NCI-H510A treated with DMSO at 0.1 percent for 48 hours (cell line): Measurements from ENCODE around the gene ADIPOR2.

Source experiments
- DNase-seq: peaks from one replicate; lab custom pipeline; 2025; lab: John Stamatoyannopoulos, UW

The ADIPOR2 gene

DNA sequence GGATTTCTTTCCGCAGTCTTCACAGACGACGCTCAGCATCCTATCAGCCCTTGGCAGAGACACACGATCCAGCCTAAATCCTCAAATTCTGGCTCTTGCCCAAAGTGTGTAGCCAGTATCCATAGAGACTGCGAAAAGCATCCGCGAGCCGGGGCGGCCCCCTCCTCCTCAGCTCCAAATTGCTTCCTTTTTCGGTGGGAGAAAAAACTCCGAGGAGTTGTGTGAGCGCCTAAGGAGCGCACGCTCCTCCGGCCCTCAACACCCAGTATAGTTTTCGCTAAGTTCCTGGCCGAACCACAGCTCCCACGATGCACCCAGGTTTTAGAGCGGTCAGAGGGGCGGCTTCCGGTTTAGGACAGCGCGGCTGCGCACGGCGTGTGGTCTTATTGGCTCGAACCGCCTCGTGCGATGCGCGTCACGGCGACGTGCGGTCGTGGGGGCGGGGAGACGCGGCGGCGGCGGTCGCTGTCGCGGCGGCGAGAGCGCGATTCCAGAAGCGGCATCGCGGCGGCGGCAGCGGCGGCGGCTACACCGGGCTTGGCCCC lies at the start of gene ADIPOR2:
Gene ADIPOR2 (plus strand): TSS at position 493 of the 545 bp plus-strand sequence. CDS start 63,274 bp downstream, outside the sequence.
- peak; percentile 93 for DNase-seq

- no peak for DNase-seq
These were observed 48.4 kb upstream of the ADIPOR2 start for GRCh38 chr12:1642513-1642912.

GRCh38 chr12:1643043-1643442 lies 47.8 kb upstream of the ADIPOR2 start:
- no peak for DNase-seq

GRCh38 chr12:1643905-1644533 lies 46.9 kb upstream of the ADIPOR2 start:
- DNase-seq = no peak

- DNase-seq = peak; percentile 70
These were observed 46.1 kb upstream of the ADIPOR2 start for GRCh38 chr12:1644534-1645438.

DNA sequence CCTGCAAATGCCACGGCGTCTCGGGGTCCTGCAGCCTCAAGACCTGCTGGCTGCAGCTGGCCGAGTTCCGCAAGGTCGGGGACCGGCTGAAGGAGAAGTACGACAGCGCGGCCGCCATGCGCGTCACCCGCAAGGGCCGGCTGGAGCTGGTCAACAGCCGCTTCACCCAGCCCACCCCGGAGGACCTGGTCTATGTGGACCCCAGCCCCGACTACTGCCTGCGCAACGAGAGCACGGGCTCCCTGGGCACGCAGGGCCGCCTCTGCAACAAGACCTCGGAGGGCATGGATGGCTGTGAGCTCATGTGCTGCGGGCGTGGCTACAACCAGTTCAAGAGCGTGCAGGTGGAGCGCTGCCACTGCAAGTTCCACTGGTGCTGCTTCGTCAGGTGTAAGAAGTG lies 45.1 kb upstream of the ADIPOR2 start:
- no peak for DNase-seq

DNA sequence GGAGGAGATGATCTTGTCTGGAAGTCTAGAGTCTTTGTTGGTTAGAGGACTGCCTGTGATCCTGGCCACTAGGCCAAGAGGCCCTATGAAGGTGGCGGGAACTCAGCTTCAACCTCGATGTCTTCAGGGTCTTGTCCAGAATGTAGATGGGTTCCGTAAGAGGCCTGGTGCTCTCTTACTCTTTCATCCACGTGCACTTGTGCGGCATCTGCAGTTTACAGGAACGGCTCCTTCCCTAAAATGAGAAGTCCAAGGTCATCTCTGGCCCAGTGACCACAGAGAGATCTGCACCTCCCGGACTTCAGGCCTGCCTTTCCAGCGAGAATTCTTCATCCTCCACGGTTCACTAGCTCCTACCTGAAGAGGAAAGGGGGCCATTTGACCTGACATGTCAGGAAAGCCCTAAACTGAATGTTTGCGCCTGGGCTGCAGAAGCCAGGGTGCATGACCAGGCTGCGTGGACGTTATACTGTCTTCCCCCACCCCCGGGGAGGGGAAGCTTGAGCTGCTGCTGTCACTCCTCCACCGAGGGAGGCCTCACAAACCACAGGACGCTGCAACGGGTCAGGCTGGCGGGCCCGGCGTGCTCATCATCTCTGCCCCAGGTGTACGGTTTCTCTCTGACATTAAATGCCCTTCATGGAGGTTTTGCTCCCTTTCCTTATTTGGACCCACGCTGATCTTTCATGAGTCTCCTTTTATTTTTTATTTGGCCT lies 44.1 kb upstream of the ADIPOR2 start:
- no peak for DNase-seq

- DNase-seq = no peak
These were observed 43.6 kb upstream of the ADIPOR2 start for GRCh38 chr12:1647285-1647669.

GRCh38 chr12:1650260-1650977 lies 40.5 kb upstream of the ADIPOR2 start:
- DNase-seq = no peak

GRCh38 chr12:1650978-1651361 lies 39.9 kb upstream of the ADIPOR2 start:
- DNase-seq = no peak

GRCh38 chr12:1651946-1652345 lies 38.9 kb upstream of the ADIPOR2 start:
- no peak for DNase-seq

- peak; percentile 16 for DNase-seq
These were observed 35.6 kb upstream of the ADIPOR2 start for GRCh38 chr12:1655225-1655788.

- no peak for DNase-seq
These were observed 34.0 kb upstream of the ADIPOR2 start for GRCh38 chr12:1656902-1657301.

- no peak for DNase-seq
These were observed 33.2 kb upstream of the ADIPOR2 start for GRCh38 chr12:1657688-1658087.

DNA sequence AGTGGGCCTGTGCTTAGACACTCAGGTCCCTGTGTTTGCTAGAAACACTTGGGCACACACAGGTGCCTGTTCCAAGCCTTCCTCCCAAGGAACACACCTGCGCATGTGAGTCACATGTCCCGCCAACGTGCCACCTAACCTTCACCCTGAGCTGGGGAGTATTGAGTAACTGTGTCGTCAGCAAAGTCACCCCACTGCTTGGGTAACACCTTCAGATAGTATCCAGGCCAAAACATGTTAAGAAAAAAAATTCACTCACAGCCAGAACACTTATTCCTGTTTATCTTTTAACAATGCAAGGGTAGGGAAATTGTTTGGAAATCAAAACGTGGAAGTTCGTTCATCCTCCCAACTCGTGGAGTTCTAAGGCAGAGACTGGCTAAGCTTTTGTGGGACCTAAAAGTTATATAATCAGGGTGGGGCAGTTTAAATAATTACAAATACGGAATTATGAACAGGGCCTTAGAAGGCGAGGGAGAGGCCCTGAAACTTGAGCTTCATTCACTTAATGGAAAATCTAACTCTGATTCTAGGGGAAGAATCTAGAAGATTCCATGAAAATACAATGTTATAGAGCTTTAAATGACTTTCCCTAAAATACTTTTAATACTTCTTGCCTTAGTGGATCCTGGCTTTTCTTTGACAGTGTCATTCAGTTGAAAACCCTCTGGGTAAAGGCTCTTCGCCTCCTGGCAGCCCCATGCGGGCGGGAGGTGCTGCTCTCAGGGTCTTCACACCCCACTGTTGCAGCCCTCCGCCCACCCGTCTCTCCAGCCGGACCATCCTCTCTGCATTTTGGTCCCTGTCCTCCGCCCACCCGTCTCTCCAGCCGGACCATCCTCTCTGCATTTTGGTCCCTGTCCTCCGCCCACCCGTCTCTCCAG lies 30.3 kb upstream of the ADIPOR2 start:
- DNase-seq = no peak

DNA sequence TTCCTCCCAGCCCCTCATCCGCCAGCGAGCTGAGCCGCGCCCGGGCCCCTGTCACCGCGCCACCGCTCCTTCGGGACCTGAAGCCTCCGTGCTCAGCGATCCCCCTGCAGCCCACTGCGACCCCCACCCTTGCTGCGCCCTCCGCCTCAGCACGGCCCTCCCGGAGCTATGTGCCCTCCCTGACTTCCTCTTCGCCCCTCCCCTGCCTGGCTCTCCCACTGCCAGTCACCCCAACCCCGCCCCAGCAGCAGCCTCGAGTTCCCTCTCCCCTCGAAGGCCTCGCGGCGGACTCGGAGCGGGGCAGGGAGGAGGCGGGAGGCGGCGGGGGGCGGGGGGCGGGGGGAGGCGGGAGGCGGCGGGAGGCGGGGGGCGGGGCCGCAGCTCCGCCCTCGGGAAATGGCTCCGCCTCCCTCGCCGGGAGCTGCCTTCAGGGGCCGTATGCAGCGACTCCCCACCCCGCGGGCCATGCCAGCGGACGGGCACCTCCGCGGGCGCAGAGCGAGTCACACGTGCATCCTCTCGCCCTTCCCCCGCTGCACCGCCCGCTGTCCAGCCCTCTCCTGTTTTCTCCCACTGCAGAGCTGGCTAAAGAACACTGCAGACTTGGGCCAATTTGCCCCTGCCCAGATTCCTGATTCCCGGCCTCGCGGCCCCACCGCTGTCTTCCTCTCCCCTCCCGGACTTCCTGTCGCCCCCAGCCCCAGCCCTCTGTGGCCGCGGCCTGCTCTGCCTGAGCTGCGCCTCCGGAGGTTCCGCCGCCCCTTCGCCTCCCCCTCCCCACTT lies 29.1 kb upstream of the ADIPOR2 start:
- peak; percentile 66 for DNase-seq

- DNase-seq = no peak
These were observed 28.0 kb upstream of the ADIPOR2 start for GRCh38 chr12:1662761-1663439.

DNA sequence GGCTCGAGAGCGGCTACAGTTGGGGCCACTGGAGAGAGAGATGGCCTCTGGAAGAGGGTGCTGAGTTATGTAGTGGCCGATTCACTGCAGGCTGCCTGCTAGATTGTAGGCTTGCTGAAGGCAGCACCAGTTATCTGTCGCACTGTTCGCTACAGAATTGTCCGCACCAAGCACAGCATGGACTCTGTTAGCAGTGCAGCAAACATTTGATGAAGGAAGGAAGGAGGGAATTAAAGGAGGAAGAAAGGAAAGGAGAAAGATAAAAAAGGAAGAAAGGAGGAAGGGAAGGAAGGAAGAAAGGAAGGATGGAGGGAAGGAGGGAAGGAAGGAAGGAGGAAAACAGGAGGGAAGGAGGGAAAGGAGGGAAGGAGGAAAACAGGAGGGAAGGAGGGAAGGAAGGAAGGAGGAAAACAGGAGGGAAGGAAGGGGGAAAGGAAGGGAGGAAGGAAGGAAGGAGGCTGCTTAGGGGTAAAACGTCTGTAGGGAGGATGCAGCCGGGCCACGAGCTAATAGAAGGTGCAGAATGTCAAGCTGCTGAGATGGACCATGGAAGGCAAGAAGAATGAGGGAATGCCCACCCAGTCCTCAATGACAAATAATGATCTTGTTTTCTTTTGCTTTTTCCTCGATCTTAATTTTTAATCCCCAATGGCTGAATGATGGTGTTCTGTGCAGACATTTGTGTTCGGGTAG lies 27.3 kb upstream of the ADIPOR2 start:
- DNase-seq = no peak
